Endometrial microvascular endothelial cells (primary cell): ENCODE measurements around the gene SEC24B. TPM values are rescaled to one million over a fixed set of nuclear protein-coding genes. Genes with fewer than 3 reads are reported as not detected.

Experiments
- in situ Hi-C: cut with HindIII; loops from 2 replicates; pipeline ENCODE4 v1.10.0; 2017; ENCODE audit warnings: low sequenced_read_pairs, low pct_unique_long_range_greater_than_20kb; ENCODE audit errors: inconsistent ontology term
- total RNA-seq: library from RNA; depleted of rRNA; stranded (reverse); fragments of >200 nt; gene quantifications from one replicate; pipeline ENCODE4 v1.2.3, GENCODE V29; 2015; ENCODE audit errors: inconsistent ontology term

Gene SEC24B
- total RNA-seq = 26.9 TPM

GRCh38 chr4:109433205-109434006 lies at the start of gene SEC24B:
Gene SEC24B (plus strand): TSS chr4:109433815. CDS start chr4:109433870, 55 bp downstream.
- in situ Hi-C loops = loop anchor here (10.0 to 25.0 kb wide), 4 partner anchors 129 to 1101 kb away; partner anchors contain the start of genes GAR1 and MCUB

DNA sequence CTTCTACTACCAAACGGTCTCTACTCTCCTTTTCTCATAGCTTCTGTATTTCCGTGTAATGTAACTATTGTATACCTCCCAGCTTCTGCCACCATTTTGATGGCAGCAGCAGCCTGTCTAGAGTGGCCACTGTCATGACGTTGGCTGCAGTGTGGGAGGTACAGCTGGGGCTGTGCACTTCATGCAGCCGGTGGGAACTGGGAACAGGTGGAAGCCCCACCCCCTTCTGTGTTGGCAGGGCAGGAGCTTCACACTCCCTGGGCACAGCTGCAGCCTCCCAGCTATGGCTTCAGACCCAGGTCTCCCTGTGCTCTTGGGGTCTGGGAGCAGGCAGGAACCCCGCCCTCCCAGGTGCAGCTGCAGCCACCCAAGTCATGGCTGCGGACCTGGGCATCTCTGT lies 49.8 kb upstream of the SEC24B start:
- in situ Hi-C loops = no loop called here

DNA sequence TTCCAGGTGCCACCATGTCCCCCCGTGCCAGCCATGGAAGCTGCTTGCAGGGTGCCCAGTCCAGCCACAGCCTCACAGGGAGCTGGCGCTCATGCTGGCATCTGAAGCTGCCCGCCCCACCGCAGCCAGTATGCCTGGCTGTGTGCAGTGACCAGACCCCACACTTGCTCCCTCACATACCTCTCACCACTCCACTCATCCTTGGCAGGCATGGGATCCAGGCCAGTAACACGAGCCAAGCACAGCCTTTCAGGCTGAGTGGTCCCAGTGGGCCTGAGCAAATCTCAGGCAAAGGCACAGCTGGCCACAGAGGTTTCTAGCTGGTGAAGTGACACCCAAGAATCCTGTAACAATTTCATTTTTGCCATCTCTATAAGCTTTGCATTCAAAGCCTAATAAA lies 48.4 kb upstream of the SEC24B start:
- in situ Hi-C loops = no loop called here

DNA sequence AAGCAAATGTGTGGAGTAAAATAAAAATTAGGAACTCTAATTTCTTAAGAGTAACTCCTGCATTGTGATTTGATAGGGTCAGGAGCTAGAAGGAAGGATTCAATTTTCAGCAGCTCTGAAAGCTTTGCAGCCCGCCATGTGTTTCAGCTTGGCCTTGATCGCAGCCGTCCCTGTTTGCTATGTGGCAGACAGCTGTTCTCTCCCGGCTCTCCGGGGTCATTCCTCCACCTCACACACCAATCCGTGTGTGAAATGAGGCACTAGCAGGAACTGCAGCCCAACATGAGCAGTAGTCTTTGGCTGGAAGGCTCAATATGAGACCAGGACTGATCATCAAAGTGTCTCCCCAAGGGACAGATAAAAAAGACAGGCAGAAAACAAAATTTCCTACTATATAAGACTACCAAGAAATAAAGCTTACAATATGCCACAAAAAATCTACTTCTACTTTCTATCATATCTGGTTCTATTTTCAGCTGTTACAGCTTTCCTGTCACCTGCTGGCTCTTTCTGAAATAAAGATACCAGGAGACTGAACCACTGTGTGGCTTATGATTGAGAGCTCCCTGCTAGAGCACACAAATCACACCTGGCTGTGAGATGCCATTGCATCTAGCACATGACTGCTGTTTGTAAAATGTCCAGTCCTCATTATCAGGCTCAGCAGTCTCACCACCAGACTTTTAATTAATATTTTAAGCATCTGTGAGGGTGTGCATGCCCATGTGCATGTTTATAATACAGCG lies 44.1 kb upstream of the SEC24B start:
- in situ Hi-C loops = no loop called here

DNA sequence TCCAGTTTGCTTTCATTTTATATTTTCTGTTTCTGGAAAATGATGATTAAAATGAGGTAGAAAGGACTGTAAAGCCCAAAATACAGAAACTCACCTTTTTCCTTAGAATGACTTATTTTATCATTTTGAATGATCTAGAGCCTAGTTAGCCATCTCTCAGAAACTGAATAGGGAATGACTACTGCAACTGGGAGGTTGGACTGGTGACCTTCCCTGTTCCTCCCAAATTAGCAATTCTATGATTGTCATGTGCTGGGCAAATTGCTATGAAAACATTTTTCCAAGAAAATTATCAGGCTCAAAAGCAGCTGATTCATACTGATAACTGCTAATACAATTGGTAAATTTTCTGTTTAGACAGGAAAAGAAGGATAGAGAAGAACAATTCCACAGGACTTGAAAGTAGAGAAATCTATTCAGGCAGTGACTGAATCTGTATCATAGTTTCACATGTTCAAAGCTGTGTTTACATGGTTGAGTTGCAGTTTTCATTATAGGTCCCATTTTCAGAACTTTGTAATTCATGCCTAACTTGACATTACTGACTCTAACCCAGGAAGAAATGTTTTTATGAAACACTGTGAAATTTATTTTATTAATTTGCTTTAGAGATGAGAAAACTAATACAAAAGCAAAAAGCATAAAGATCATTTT lies 43.4 kb upstream of the SEC24B start:
- in situ Hi-C loops = no loop called here

DNA sequence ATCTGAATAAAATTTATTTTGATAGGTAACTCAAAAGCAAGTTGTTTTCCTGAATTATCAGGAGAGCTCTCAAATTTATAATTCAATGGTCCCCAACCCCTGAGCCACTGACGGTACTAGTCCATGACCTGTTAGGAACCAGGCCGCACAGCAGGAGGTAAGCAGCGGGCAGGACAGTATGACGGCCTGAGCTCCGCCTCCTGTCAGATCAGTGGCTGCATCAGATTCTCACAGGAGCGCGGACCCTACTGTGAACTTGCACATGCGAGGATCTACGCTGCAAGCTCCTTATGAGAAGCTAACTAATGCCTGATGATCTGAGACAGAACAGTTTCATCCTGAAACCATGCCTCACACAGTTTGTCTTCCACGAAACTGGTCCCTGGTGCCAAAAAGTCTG lies 37.9 kb upstream of the SEC24B start:
- in situ Hi-C loops = no loop called here

GRCh38 chr4:109398928-109399327 lies 34.7 kb upstream of the SEC24B start:
- in situ Hi-C loops = no loop called here

DNA sequence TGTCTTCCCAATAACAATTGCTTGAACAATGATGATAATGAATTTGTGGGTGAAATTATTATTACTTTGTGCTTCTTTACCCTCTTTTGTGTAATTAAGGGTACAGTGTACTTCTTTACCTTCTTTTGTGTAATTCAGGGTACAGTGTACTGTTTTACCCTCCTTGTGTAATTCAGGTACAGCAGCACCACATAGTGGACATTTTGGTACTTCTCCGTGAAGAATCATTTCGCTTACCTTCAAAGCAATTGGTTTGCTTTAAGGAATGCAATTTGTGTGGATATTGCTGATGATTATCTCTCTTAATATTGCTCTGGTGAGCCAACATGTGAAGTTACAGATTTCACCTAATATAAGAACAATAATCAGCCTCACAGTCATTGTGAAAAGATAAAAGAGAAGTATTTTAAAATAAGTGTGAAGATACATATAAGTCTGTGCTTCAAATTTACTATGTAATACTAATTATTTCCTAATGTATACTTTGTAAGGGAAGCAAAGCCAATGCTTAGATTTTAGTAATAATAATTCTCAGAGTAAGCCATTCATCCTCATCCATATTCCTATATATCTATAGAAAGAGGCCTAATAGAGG lies 27.2 kb upstream of the SEC24B start:
- in situ Hi-C loops = no loop called here

DNA sequence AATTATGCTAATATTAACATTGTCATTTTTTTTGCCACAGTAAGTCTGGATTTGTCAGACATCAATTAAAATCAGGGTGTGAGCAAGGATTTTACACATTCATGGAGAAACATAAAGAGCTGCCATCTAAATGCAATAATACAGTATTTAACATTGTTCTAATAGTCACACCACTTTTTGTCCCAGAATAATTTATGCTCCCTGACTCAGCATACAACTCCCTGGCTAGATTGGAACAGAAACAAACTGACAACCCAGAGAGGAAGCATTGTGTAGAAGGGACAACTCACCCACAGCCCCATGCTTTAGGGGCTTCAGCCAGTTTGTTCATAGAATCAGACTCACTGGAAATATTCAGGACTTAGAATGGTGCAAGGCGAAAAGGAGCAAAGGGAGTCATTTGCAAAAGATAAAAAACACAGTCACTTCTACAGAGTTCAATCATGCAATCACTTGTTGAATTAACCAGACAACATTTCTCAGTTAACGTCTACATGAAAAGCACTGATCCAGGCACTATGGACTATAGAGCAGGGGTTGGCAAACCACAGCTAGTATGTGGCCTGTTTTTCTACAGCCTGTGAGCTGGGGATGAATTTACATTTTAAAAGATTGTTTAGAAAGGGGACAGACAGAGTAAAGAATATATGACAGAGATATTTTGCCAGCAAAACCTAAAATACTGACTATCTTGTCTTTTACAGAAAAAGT lies 26.4 kb upstream of the SEC24B start:
- in situ Hi-C loops = no loop called here

DNA sequence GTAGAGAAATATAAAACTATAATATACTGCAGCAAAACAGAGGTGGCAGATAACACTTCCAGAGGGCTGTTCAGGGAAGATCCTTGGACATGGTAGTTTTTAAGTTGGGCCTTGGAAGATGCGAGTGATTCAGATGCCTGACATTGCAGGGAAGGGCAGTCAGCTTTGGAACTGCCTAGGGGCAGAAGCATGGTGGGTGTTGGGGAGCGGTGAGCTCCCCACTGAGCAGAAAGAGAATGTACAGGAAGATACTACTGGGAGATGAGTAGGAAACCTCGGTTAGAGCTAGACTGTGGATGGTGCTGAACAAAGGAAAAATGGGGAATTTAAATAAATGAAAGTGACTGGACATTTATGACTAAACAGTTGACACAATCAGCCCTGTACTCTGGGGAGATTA lies 24.9 kb upstream of the SEC24B start:
- in situ Hi-C loops = no loop called here

GRCh38 chr4:109410226-109410625 lies 23.4 kb upstream of the SEC24B start:
- in situ Hi-C loops = no loop called here

DNA sequence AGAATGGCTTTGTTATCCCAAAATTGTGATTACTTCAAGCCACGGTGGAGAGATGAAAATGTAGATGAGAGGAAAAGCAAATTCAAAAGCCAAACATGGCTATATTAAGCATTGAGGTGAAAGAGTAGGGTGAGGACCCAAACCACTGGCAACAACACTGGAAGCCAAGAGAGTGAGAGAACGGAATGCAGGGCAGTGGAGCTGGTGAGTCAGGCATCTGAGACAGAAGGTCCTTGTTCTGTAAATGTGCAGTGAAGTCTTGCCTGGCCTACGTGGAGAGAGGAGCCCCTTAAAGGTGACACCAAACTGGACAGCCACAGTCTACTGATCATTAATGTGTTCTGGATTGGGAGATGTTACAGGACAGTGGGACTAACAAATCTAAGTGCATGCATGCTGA lies 22.8 kb upstream of the SEC24B start:
- in situ Hi-C loops = no loop called here

DNA sequence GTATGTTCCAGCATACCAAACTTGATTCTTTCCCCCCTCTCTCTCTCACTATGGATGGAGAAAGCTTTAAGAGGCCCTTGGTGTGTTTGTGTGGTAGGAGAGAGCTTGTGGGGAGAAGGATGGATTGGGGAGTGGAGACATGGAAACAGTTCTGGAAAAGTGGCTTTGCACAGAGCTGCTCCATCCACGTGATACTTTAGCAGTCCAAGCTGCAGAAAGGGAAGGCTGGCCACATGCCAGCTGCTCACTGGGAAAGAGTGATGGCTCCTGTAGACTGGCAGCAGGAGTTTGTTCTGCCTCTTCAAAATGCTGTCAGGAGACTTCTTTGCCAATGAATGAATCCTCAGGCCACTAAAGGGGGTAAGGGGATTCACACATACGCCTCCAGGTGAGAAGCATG lies 21.7 kb upstream of the SEC24B start:
- in situ Hi-C loops = no loop called here

DNA sequence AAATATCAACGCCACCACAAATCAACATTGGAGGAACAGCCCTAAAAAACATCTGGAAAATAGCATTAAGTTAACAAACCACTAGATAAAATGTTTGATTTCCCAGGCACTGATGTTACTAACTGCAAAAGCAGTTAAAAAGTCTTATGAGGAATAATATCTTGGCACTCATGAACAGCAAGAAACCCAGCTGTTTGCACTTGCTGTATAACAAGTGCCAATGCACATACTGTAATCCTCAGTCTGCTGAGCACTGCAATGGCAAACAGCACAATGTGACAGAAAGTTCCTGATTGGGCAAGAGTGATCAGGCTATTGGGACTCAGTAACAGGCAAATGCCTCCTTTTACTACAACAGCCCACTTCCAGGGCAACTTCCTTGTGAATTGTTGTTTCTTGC lies 20.8 kb upstream of the SEC24B start:
- in situ Hi-C loops = no loop called here

- in situ Hi-C loops = no loop called here
These were observed 18.7 kb upstream of the SEC24B start for GRCh38 chr4:109414938-109415337.

DNA sequence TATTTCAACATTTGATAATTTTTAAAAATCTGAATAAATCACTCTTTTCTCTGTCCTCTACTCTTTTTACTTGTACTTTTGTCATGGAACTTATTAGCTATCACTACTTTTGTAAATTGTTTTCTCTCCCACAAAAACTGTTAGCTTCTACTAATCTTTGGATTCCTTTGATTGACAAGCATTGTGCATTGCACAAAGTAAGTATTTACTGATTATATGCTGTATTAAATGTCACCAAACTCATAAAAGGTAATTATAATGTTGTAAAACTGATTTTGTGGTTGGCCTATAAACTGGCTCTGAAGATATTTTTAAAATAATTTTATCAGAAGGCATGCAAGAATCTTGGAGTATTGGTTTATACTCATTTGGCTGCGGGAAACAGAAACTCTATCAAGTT lies 15.0 kb upstream of the SEC24B start:
- in situ Hi-C loops = no loop called here

DNA sequence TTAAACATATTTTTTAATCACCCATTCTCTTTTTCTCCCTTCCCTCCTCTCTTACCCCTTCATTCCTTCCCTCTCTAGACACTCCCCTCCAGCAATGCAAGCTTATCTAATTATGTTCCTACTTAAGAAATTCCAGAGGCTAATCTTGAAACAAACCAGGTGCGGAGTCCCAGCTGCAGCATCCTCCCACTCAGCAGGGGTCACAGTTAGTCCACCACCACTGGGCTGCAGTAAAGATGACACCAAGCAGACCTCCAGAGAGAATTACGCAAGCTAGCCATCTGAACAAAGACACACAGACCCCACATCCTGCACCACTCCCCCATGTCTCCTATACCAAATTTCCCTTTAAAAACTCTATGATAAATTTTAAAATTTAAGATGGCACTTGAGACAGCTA lies 13.9 kb upstream of the SEC24B start:
- in situ Hi-C loops = no loop called here

DNA sequence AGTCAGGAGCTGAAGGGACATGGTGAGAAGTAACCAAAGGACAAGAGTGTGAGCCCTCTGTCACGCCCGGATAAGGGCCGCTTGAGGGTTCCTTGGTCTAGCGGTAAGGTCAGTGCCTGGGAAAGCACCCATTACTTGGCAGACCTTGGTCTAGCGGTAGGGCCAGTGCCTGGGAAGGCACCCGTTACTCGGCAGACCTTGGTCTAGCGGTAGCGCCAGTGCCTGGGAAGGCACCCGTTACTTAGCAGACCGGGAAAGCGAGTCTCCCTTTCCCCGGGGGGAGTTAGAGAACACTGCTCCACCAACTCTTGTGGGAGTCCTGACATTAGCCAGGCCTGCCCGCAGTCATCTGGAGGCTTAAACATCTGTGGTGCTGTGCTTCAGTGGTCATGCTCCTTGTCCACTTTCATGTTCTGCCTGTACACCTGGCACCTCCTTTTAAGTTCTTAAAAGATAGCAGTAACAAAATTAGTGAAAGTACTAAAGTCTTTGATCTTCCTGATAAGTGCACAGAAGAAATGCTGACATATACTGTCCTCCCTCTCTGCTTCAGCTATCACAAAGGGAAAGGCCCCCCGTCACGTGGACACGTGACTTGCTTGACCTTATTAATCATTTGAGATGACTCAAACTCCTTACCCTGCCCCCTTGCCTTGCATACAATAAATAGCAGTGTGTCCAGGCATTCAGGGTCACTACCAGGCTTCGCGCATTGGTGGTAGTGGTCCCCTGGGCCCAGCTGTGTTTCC lies 9.3 kb upstream of the SEC24B start:
- in situ Hi-C loops = no loop called here
